ENCODE measurements around the gene CTCFL. TPM values are rescaled to one million over a fixed set of nuclear protein-coding genes. Genes with fewer than 3 reads are reported as not detected.

CTCFL gene
- total and polyA plus RNA-seq, 2 of the 13 experiments (the other 11 are each of a cell fraction or from before 2014, with no cell fraction given), result 0.04 TPM; not detected in 1

DNA sequence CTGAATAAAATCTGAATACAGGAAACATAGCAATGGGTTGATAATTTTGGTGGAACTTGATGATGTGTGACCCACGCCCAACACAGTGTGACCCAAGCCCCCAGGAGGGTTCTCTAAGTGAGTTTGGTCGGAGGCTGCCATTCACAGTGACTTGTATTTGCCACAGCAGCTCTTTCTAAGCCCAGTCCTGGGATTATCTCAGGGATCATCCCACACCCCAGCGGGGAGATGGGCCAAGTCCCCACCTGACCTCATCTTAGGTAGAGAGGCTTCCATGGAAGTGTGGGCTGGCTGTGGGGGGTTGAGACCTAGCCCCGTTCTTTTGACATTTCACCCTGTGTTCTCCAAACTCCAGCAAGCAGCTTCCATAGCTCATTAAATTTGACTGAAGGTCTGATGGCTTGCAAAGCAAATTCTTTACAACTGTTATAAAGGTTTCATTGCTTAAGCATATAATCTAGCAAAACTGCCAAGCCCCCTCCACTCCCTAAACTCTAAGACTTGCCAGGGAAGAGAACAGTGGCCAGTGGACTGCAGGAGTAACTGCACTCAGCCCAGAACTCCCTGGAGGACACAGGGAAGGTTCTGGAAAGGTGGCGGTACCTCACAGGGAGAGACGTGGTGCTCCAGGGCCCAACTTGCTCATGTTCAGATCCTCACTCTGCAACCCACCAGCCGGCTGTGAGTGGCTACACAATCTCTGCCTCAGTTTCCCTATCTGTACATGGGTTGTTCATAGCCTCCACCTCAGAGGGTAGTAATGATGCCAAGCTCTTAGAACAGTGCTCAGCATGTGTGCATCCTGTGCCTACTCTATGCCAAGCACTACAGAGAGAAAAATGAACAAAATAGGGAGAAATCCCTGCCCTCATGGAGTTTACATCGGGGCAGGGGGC is 35.0 kb upstream of the CTCFL start (continued):
- TF ChIP-seq ZNF510 (CRISPR knock-in tag; IDR thresholded peaks at IDR 0.05; ENCODE audit: low read depth) (0 out of 2 replicates have a peak, but pooled peaks have one; percentile 3), THAP11 (CRISPR knock-in tag; IDR thresholded peaks at IDR 0.05) (no peak), KDM4B (CRISPR knock-in tag; IDR thresholded peaks at IDR 0.05) (no peak), RXRA (CRISPR knock-in tag; IDR thresholded peaks at IDR 0.05) (no peak), ZNF607 (CRISPR knock-in tag; IDR thresholded peaks at IDR 0.05; ENCODE audit: borderline replicate concordance) (0 out of 2 replicates have a peak, but pooled peaks have one; percentile 14), ZNF138 (CRISPR knock-in tag; IDR thresholded peaks at IDR 0.05; ENCODE audit: low read depth) (no peak), HOXA3 (CRISPR knock-in tag; IDR thresholded peaks at IDR 0.05) (peak; percentile 3; the same call in 1 of the 2 replicates), FOSL1 (CRISPR knock-in tag; IDR thresholded peaks at IDR 0.05; ENCODE audit: borderline replicate concordance) (no peak), ZNF263 (CRISPR knock-in tag; IDR thresholded peaks at IDR 0.05) (0 out of 2 replicates have a peak, but pooled peaks have one; percentile 6), ZNF496 (CRISPR knock-in tag; IDR thresholded peaks at IDR 0.05; ENCODE audit: insufficient replicate concordance) (no peak), ATF1 (CRISPR knock-in tag; IDR thresholded peaks at IDR 0.05) (no peak), XRCC5 (optimal IDR thresholded peaks at IDR 0.05; ENCODE audit: low read length) (no peak), ZNF629 (CRISPR knock-in tag; conservative IDR thresholded peaks at IDR 0.05) (no peak), HCFC1 (IDR thresholded peaks at IDR 0.05; ENCODE audit: low read depth, low read length) (no peak), POGK (CRISPR knock-in tag; conservative IDR thresholded peaks at IDR 0.05) (peak; percentile 100), CC2D1A (CRISPR knock-in tag; IDR thresholded peaks at IDR 0.05) (peak; percentile 44; the same call in 1 of the 2 replicates), ZMYM2 (CRISPR knock-in tag; IDR thresholded peaks at IDR 0.05) (no peak), ZNF101 (CRISPR knock-in tag; IDR thresholded peaks at IDR 0.05; ENCODE audit: borderline replicate concordance, low read depth) (no peak), SOX13 (IDR thresholded peaks at IDR 0.05) (no peak), SOX13 (CRISPR knock-in tag; conservative IDR thresholded peaks at IDR 0.05 in 1 of 2, IDR thresholded peaks at IDR 0.05 in 1 of 2) (no peak), ADNP (CRISPR knock-in tag; IDR thresholded peaks at IDR 0.05) (peak; percentile 58; the same call in 1 of the 2 replicates), SNAI1 (CRISPR knock-in tag; IDR thresholded peaks at IDR 0.05; ENCODE audit: borderline replicate concordance) (0 out of 2 replicates have a peak, but pooled peaks have one; percentile 69), CBX2 (IDR thresholded peaks at IDR 0.05; ENCODE audit: low read depth, low read length) (no peak), CBX2 (CRISPR knock-in tag; IDR thresholded peaks at IDR 0.05; ENCODE audit: low read depth) (0 out of 2 replicates have a peak, but pooled peaks have one; percentile 30), SMC3 (IDR thresholded peaks at IDR 0.05; ENCODE audit: low read length) (no peak)
- TF ChIP-seq, protein P1, sequence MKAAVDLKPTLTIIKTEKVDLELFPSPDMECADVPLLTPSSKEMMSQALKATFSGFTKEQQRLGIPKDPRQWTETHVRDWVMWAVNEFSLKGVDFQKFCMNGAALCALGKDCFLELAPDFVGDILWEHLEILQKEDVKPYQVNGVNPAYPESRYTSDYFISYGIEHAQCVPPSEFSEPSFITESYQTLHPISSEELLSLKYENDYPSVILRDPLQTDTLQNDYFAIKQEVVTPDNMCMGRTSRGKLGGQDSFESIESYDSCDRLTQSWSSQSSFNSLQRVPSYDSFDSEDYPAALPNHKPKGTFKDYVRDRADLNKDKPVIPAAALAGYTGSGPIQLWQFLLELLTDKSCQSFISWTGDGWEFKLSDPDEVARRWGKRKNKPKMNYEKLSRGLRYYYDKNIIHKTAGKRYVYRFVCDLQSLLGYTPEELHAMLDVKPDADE (CRISPR knock-in tag; IDR thresholded peaks at IDR 0.05), result 0 out of 2 replicates have a peak, but pooled peaks have one; percentile 7
- TF ChIP-seq, protein P2, sequence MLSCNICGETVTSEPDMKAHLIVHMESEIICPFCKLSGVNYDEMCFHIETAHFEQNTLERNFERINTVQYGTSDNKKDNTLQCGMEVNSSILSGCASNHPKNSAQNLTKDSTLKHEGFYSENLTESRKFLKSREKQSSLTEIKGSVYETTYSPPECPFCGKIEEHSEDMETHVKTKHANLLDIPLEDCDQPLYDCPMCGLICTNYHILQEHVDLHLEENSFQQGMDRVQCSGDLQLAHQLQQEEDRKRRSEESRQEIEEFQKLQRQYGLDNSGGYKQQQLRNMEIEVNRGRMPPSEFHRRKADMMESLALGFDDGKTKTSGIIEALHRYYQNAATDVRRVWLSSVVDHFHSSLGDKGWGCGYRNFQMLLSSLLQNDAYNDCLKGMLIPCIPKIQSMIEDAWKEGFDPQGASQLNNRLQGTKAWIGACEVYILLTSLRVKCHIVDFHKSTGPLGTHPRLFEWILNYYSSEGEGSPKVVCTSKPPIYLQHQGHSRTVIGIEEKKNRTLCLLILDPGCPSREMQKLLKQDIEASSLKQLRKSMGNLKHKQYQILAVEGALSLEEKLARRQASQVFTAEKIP (CRISPR knock-in tag; IDR thresholded peaks at IDR 0.05; ENCODE audit: borderline replicate concordance), result no peak
